Liver (tissue), 3 donors: ENCODE measurements around the gene CDKL1.

Experiments used
- JUND ChIP-seq, 2 donors: IDR thresholded peaks; 2 replicates each; pipeline ENCODE4 v1.6.1; 2016; ENCODE audit warnings: antibody characterized with exemption in 2 of 2
- RAD21 ChIP-seq, 2 donors: IDR thresholded peaks; 2 replicates each; pipeline ENCODE4 v1.6.1; 2016; ENCODE audit warnings: antibody characterized with exemption in 2 of 2, mild to moderate bottlenecking in 2 of 2
- YY1 ChIP-seq: IDR thresholded peaks from 2 replicates; pipeline ENCODE4 v1.6.1; 2016; ENCODE audit warnings: antibody characterized with exemption, mild to moderate bottlenecking
- TF ChIP-seq, protein P1 (sequence below): fragments of 150-350 bp; IDR thresholded peaks from 2 replicates; pipeline ENCODE4 v1.5.1; 2017; ENCODE audit warnings: improper control_type of control experiment, low read depth, low read length; ENCODE audit not compliant: missing input control
- TF ChIP-seq, protein P2 (sequence below): IDR thresholded peaks from 2 replicates; pipeline ENCODE4 v1.6.1; 2016; ENCODE audit warnings: antibody characterized with exemption, mild to moderate bottlenecking
- donor health status: healthy.
- donor health status: healthy.

DNA sequence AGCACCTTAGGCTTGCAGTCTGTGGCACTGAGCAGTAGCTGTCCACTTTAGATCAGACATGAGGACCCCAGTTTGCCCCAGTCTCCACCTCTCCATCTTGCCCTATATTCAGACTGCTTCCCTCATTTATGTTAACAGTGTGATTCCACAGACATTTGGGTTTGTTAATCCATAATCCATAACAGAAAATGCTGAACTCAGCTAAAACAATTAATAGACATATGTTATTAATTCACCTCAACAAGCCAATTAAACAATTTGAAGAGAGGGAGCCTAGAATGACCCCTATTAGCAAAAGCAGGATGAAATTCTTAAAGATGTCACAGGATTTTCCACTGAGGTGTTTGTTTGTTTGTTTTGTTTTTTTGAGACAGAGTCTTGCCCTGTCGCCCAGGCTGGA lies 9.1 kb downstream of the CDKL1 start:
- no peak for TF ChIP-seq YY1
- TF ChIP-seq, protein P1, sequence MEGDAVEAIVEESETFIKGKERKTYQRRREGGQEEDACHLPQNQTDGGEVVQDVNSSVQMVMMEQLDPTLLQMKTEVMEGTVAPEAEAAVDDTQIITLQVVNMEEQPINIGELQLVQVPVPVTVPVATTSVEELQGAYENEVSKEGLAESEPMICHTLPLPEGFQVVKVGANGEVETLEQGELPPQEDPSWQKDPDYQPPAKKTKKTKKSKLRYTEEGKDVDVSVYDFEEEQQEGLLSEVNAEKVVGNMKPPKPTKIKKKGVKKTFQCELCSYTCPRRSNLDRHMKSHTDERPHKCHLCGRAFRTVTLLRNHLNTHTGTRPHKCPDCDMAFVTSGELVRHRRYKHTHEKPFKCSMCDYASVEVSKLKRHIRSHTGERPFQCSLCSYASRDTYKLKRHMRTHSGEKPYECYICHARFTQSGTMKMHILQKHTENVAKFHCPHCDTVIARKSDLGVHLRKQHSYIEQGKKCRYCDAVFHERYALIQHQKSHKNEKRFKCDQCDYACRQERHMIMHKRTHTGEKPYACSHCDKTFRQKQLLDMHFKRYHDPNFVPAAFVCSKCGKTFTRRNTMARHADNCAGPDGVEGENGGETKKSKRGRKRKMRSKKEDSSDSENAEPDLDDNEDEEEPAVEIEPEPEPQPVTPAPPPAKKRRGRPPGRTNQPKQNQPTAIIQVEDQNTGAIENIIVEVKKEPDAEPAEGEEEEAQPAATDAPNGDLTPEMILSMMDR = no peak
- no peak for TF ChIP-seq RAD21 (IDR thresholded peaks at IDR 0.05)
- no peak for TF ChIP-seq JUND (IDR thresholded peaks at IDR 0.05)
- TF ChIP-seq, protein P2, sequence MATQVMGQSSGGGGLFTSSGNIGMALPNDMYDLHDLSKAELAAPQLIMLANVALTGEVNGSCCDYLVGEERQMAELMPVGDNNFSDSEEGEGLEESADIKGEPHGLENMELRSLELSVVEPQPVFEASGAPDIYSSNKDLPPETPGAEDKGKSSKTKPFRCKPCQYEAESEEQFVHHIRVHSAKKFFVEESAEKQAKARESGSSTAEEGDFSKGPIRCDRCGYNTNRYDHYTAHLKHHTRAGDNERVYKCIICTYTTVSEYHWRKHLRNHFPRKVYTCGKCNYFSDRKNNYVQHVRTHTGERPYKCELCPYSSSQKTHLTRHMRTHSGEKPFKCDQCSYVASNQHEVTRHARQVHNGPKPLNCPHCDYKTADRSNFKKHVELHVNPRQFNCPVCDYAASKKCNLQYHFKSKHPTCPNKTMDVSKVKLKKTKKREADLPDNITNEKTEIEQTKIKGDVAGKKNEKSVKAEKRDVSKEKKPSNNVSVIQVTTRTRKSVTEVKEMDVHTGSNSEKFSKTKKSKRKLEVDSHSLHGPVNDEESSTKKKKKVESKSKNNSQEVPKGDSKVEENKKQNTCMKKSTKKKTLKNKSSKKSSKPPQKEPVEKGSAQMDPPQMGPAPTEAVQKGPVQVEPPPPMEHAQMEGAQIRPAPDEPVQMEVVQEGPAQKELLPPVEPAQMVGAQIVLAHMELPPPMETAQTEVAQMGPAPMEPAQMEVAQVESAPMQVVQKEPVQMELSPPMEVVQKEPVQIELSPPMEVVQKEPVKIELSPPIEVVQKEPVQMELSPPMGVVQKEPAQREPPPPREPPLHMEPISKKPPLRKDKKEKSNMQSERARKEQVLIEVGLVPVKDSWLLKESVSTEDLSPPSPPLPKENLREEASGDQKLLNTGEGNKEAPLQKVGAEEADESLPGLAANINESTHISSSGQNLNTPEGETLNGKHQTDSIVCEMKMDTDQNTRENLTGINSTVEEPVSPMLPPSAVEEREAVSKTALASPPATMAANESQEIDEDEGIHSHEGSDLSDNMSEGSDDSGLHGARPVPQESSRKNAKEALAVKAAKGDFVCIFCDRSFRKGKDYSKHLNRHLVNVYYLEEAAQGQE = no peak
